NCI-H1436 treated with DMSO at 0.1 percent for 48 hours (cell line): Measurements from ENCODE around the gene CLASP1.
"Not testable (repeated sequence)": the region's sequence is repeated elsewhere in the genome, so short reads cannot be mapped to it uniquely, and the experiment has no call there.

ENCODE experiments used
- DNase-seq: peaks from one replicate; lab custom pipeline; 2025; lab: John Stamatoyannopoulos, UW

CLASP1 gene

GRCh38 chr2:121475811-121476571 is 173.3 kb downstream of the CLASP1 start:
- no peak for DNase-seq

- no peak for DNase-seq
These were observed 175.8 kb downstream of the CLASP1 start for GRCh38 chr2:121473512-121473911.

GRCh38 chr2:121472470-121472993 is 176.7 kb downstream of the CLASP1 start:
- DNase-seq: no peak

- no peak for DNase-seq
These were observed 177.5 kb downstream of the CLASP1 start for GRCh38 chr2:121471532-121472469.

- DNase-seq: no peak
These were observed 178.3 kb downstream of the CLASP1 start for GRCh38 chr2:121470917-121471316.

- DNase-seq: no peak
These were observed 179.9 kb downstream of the CLASP1 start for GRCh38 chr2:121469356-121469755.

- DNase-seq: no peak
These were observed 180.3 kb downstream of the CLASP1 start for GRCh38 chr2:121468936-121469335.

- no peak for DNase-seq
These were observed 190.0 kb downstream of the CLASP1 start for GRCh38 chr2:121459291-121459690.

GRCh38 chr2:121456325-121456724 is 192.9 kb downstream of the CLASP1 start:
- DNase-seq: no peak

GRCh38 chr2:121455446-121455845 is 193.8 kb downstream of the CLASP1 start:
- DNase-seq: no peak

GRCh38 chr2:121454549-121455090 is 194.6 kb downstream of the CLASP1 start:
- no peak for DNase-seq

- DNase-seq: no peak
These were observed 197.9 kb downstream of the CLASP1 start for GRCh38 chr2:121451398-121451797.

- no peak for DNase-seq
These were observed 199.0 kb downstream of the CLASP1 start for GRCh38 chr2:121450301-121450700.

- DNase-seq: no peak
These were observed 202.5 kb downstream of the CLASP1 start for GRCh38 chr2:121446647-121447241.

GRCh38 chr2:121442889-121443288 is 206.4 kb downstream of the CLASP1 start:
- no peak for DNase-seq

- not testable (repeated sequence) for DNase-seq
These were observed 211.0 kb downstream of the CLASP1 start for GRCh38 chr2:121438290-121438689.

GRCh38 chr2:121436918-121437317 is 212.3 kb downstream of the CLASP1 start:
- no peak for DNase-seq

GRCh38 chr2:121435790-121436189 is 213.5 kb downstream of the CLASP1 start:
- DNase-seq: no peak

GRCh38 chr2:121431214-121431613 is 218.0 kb downstream of the CLASP1 start:
- DNase-seq: no peak

- DNase-seq: no peak
These were observed 219.2 kb downstream of the CLASP1 start for GRCh38 chr2:121429927-121430520.

GRCh38 chr2:121429119-121429903 is 220.0 kb downstream of the CLASP1 start:
- DNase-seq: no peak
